Femur (tissue), 1 donor: Measurements from ENCODE around the gene EPHA1.
"Not testable (repeated sequence)": the region's sequence is repeated elsewhere in the genome, so short reads cannot be mapped to it uniquely, and the experiment has no call there.

Source experiments
- DNase-seq: peaks from one replicate; pipeline ENCODE4 v3.0.0-alpha.2; 2017

EPHA1 gene

DNA sequence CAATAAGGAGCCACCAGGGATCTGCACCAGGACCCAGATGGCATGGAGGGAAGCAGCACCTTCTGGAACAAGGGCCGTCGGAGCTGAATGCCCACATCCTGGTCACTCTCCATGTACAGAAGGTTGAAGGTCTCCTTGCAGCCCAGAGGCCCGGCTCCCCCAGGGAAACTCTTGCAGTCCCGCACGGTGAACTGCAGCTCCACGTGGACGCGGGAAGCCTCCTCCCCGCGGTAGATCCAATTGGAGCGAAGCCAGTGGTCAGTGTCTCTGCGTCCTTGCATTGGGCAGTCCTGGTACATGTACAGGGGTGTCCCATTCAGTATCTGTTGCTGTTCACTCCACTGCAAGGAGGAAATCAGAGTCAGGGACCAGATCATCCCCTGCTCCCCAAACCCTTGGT is 7.4 kb downstream of the EPHA1 start:
- DNase-seq, result no peak

DNA sequence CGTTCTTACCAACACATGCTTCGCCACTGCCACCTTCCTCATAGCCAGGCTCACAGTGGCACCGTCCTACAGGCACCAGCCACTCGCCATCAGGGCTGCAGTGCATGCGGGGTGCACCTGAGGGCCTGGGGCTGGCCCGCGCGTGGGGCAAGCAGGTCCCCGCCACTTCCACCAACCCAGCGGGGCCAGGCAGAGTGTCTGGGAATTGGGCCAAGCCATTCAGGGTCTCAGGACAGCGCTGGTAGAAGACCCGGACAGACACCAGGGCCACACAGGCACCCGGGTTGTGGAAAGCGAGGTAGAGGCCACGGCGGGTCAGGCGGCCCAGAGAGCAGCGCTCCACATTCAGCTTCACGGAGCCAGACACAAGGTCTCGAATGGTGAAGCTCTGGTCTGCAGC is 9.0 kb downstream of the EPHA1 start:
- DNase-seq, result no peak

DNA sequence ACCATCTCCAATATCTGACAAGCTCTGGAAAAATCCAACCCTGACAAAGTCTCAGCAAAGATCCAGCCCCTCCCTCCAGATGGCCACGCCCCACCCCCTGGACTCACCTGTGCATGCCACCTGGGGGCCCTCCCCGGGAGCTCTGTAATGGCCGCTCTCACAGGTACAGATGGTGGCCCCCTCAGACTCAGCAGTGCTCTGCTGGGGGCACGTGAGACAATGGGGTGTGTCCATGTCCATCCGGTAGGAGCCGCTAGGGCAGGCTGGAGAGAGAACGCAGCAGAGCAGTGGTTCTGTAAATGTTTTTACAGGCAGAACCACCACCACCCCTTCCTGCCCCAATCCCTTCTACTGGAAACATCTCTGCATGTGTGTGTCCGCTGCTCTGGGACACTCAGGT is 9.5 kb downstream of the EPHA1 start:
- no peak for DNase-seq

DNA sequence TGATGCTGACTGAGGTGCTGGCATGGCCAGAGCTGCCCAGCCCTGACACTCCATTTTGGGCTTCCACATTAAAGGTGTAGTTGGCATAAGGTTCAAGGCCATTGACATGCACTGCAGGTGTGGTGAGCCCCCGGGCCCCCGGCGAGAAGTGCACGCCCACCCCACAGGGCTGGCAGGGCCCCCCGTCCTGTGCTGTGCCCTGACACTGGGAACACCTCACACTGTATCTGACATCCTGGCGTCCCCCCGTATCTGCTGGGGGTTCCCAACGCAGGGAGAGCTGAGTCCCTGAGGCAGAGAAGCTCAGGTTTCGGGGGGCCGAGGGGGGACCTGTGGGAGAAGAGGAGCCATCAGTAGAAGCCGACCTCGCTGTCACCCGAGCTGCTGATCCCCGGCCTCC is 10.0 kb downstream of the EPHA1 start:
- no peak for DNase-seq

DNA sequence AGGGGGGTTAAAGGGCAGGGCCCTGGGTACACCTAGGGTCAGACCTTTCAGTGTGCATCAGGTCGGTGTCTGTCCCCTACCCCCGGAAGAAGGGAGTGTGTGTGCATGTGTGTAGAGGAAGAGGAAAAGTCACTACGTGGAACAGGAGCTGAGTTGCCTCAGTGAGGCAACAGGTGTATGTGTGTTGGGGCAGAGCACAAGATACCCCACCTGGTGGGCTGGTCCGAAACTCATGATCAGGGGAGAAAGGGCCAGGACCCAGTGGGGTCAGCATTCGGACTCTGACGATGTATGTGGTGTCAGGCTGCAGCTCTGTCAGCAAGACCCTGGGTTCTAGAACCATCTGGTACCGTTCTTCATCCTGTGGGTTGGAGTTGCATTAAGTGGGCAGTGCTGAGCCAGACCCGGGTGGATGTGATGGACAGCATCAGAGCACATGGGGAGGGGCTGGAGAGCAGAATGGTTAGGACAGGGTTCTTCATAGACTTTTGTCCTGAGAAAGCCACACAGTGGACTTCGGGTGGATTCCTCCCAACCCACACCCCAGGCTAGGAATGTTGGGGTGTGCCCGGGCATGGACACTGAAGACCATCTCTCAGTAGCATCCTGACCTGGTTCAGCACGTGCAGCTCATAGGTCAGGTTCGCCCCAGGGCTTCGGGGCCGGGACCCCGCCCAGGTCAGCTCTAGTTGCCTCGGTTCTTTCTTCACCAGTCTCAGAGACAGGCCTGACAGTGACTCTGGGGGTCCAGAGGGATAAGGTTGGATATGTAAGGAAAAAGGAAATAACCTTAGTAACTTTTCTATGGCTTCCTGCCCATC is 10.7 kb downstream of the EPHA1 start:
- DNase-seq, result no peak

DNA sequence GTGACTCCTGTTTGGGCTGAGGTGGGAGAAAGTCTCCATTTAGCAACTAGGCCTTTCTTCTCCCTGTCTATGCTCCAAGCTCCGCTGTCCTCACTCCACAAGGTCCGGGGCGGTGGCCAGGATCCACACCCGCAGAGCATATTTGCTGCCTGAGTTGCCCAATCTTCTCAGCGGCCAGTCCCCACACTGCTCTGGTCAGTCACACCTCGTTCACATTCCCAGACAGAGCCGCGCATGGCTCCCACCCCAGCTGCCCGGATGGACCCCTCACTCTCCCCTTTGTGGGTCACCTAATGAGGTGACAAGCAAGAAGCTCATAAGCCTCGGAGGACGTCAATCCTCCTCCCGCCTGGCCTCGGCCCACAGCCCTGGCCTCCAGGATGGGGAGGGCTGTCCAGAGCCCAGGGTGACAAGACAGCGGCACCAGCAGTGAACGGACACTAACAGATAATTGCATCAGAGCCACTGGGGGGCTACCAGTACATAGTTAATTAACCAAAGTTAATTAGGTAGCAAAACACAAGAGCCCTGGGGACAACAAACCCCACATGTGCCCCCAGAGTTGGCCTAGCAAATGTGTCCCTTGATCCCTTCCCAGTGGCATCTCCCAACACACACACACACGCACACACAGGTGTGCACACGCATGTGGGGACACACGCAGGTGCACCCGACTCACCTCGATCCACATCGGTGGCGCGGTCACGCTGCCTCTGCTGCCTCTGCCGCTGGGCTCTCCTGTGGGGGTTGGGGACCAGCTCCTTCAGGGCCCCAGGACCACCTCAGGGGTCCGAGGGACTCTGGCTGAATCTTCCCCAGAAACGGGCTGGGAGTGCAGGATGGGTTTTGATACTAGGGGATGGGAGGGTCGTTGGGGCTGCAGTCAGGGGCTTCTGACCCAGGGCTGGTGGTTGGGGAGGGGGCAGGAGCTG is 11.8 kb downstream of the EPHA1 start:
- DNase-seq, result no peak

DNA sequence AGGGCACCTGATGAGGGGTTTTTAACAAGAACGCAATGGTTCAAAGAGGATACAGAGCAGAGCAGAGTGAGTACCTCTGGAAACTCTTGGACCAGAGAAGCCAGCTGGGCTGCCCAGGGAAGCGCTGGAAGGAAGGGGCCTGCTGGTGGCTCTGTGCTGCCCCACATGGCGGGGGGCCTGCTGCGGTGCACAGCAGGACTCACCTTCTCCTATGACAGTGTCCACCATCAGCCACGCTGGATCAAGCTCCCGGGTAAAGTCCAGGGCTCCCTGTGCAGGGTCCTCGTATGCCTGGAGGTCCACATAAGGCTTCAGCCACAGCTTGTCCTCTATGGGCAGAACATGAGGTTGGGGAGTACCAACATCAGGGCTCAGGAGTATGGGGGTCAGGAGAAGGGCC is 12.5 kb downstream of the EPHA1 start:
- DNase-seq, result no peak

DNA sequence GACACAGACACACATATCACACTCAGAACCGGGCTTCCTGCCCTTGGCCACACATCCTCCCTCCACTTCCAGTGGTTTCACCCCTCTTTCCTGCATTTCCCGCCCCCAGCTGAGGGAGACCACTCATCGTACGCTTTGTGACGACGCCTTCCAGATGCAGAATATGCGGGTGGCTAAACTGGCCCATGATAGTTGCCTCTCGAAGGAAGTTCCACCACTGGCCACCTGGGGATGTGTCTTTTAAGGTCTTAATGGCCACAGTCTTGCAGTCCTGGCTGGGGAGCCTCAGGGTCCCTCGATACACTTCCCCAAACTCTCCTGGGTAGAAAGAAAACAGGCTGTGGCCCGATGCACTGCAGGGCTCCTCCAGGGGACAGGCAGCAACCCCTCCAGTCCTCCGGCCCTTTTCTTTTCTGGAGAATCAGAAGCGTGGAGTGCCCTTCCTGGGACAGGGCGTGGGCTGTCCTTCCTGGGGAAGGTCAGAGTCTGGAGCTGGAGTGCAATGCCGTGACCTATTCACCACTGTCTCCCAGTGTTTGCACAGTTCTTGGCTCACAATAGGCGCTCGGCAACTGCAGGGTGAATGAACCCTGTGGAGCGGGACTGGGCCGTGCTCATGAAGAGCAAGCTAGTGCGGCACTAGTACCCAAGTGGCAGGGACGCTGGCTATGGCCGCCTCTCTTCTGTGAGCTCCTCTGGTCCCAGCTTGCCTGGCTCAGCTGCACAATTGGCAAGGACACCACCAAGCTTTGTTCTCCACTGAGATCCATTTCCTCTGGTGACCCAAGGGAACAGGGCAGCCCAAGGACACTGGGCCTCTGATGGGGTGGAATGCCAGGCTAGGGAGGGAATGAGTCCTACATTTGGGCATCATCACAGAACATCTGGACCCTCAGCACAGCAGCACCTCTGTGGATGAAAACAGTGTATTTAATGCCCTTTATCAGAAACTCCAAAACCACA is 13.2 kb downstream of the EPHA1 start:
- no peak for DNase-seq

DNA sequence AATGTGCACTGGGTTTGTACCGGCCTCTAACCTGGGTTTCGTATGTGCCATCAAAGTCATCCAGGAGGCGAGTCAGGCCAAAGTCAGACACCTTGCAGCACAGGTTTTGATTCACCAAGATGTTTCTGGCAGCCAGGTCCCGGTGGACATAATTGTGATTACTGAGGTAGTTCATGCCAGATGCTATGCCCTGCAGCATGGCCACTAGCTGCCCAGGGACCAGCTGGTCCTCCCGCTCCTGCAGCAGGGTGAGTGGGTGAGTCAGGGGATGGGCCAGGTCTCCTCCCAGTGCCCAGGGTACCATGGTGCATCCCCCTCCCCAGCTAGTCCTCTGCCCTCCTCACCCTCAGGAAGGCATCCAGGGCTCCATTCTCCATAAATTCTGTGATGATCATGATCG is 13.9 kb downstream of the EPHA1 start:
- DNase-seq, result no peak

DNA sequence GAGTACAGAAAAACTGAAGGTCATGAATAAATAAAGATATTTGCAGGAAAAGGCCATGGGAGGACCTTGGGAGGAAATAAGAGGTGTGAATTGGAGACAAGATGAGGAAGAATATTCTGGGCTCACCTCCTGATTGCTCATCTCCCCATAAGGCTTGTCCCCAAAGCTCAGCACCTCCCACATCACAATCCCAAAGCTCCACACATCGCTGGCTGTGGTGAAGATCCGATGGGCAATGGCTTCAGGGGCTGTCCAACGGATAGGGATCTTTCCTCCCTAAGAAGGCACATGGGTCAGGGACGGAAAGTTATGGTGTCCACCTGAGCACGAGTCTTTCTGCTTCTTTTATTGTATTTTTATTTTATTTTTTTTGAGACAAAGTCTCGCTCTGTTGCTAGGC is 14.6 kb downstream of the EPHA1 start:
- DNase-seq, result no peak

DNA sequence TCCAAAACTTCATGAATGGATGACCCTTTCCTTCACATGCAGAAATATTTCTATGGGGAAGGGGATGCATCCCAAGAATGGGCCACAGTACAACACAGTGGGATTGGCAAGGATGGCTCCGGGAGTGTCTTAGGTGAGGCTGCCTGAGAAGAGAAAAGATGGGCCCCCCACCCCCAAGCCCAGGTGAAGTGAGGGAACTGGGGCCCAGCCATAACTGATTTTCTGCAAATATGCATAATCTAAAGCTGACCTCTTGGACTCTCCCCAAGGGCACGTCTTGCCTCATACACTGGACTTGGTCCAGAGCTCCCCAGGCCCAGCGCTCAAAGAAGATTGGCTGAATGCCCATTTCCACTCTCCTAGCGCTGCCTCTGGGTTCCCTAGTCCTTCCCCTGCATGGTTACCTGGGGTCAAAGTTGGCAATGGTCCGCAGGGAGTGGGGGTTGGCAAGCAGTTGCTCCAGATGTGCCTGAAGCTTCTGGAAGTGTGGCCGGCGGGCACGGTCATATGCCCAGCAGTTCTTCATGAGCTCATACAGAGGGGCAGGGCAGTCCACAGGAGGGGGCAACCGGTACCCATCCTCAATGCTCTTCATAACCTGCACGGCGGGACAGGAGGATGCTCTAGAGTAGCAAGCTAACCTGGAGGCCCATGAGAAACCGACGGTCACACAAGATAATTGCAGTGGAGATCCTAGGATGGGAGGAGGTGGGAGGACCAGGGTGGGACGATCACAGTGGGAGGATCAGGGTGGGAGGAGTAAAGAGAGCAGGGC is 15.2 kb downstream of the EPHA1 start:
- no peak for DNase-seq

DNA sequence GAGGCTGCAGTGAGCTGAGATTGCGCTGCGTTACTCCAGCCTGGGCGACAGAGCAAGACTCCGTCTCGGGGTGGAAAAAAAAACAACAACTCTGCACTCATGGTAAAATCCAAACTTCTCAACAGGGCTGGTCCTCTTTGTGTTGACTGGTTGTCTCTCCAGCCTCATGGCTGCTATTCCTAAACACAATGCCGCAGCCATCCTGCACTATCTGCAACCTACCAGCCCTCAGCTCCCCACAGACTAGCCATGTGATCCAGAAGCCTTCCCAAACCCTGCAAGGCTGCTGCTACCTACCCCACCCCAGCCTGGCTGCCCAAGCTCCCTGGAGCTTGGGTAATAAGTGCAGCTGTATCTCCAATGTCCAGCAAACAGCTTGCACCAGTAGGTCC is 15.8 kb downstream of the EPHA1 start:
- no peak for DNase-seq

DNA sequence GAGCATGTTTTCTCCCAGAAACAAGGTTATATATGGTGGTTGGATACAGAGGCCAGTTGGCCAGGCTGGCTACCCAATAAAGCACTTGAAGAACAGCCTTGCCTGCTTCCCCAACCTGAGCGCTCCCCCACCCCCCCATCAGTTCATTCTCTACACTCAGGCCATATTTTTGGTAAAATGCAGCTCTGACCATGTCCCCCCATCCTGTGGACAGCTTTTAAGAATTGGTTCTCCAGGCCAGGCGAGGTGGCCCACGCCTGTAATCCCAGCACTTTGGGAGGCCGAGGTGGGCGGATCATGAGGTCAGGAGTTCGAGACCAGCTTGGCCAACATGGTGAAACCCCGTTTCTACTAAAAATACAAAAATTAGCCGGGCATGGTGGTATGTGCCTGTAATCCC is 16.2 kb downstream of the EPHA1 start:
- not testable (repeated sequence) for DNase-seq

DNA sequence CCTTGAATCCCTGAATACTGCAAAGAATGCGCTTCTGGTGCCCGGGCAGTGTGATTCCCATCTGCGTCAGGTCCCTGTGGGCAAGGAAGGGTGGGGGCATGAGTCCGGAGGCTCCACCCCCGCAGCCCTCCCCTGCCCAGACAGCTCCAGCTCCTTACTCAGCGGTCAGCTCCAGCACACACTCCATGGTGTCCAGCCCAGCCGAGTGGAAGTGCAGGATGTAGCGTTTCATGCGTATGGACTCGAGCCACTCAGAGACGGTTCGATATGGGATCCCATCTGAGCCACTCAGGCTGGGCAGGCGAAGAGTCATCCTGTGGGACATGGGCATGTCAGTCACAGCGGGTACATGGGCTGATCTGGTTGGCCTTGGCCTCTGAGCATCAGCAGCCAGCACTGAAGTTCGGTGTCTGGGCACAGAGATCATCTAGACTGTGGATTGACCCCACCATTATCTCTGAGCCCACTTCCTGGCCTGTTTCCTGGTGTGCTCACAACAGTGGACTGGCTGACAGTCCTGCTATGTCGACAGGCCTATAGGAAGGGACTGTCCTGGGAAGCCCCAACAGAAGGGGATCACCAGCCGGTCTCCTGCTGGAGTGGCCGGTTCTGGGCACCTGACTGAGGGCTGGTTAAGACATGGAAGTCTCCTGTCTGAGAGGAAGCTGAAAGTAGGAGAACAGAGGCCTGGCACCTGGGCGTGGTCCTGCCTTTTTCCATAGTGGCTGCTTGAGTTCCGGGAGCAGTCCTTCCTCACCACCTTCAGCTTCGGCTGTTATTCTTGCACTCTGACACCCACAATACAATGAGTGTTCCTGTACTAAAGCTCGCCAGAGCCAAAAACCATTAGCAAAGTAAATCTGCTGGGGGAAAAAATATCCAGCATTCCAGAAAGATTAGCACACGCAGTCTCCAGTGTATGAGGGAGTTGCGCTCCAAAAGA is 16.9 kb downstream of the EPHA1 start:
- DNase-seq, result peak; percentile 63

DNA sequence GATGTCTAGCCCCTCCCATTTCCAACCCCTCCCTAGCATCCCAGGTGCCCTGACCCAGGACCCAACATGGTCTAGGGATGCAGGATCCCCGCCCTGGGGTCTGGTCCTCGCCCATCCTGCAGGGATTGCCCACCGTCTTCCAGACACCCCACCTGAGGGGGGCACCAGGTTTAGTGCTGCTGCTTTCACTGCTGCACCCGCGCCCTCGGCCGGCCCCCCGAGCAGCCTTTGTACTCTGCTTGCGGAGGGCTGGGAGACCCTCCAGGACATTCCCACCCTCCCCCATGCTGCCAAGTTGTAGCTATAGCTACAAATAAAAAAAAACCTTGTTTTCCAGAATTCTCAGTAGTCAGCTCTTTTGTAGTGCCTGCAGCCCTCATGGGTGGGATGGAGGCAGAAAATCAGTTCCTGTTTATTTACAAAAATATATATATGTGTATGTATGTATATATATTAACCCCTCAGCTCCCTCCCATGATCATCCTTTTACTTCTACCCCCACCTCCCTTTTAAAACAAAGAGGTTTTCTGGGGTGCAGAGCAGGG is 17.8 kb downstream of the EPHA1 start:
- DNase-seq, result no peak

DNA sequence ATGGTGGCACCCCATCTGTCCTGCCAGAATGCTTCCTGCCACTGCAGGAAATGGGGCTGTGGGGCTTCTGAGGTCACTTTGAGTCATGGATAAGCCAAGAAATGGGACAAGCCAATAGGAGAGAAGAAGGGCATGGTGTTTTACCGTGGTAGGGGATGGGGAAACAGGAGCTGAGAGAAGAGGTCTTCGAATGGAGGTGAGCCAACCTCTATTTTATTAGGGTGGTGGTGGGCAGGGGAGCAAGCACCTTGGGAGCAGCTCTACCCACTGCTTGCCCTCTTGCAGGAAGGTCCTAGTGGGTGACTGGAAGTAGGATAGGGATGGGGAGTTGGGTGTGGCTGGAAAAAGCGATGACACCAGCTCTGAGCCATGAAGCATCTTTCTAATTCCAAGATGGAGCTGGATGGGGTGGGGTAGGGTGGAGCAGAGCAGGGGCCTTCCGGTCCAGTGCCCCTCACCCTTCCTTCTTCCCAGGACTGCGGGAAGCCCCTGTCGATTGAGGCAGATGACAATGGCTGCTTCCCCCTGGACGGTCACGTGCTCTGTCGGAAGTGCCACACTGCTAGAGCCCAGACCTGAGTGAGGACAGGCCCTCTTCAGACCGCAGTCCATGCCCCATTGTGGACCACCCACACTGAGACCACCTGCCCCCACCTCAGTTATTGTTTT is 18.4 kb downstream of the EPHA1 start:
- no peak for DNase-seq

DNA sequence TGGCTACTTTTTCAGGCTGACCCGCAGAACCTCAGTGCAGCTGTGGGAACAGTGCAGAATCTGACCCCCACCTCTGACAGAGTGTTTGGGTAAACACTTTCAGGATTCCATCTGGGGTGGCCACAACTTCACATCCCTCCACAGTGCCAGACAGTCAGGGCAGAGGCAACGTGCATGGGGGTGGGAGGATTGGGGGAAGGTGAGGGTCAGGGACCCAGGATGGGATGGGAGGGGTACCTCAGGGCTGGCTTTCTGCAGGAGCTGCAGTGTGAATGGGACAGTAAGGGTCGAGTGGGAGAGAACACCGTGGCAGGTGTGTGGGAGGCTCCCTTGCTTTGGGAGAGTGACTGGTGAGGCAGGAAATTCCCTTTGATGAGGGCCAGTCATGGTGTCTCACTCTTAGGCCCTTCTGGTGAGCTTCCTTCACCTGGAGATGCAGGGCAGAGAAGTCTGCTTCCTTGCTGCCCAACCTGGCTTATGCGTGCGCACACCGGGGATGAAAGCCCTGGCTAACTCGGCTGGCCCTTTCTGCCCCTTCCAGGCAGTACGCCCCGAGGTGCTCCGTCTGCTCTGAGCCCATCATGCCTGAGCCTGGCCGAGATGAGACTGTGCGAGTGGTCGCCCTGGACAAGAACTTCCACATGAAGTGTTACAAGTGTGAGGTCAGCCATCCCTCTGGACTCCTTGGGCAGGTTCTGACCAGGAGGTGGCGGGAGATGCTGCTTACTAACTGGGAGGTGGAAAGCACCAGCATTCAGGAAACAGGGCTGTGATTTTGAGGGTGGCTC is 19.1 kb downstream of the EPHA1 start:
- DNase-seq, result no peak

DNA sequence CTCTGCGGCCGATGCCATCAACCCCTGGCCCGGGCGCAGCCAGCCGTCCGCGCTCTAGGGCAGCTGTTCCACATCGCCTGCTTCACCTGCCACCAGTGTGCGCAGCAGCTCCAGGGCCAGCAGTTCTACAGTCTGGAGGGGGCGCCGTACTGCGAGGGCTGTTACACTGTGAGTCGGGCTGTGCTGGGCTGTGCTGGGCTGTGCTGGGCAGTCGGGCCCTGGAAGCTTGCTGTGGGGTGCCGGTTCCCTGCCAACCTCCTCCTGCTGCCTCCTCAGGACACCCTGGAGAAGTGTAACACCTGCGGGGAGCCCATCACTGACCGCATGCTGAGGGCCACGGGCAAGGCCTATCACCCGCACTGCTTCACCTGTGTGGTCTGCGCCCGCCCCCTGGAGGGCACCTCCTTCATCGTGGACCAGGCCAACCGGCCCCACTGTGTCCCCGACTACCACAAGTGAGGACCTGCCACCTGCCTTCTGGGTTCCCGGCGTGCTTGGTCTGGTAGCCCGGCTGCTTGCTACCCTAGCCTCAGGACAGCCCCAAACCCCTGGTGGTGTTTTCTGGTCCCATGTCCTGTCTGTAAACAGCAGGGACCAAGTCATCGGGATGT is 20.1 kb downstream of the EPHA1 start:
- DNase-seq, result no peak

DNA sequence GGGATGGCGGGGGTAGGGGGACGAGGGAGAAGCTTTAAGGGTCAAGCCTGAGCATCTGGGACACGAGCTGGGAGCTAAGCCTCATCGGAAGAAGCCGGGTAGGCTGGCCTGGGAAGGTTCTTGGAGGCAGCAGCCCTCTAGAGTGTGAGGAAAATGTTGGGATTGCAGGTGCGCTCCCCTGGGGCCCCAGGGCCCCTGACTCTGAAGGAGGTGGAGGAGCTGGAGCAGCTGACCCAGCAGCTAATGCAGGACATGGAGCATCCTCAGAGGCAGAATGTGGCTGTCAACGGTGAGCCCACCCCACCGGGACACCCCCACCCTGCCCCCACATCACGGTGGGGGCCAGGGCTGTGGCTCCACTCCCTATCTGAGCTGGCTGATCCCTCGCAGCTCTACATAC is 20.6 kb downstream of the EPHA1 start:
- DNase-seq, result no peak
